ENCODE data around the gene MVK.
A peak's percentile ranks its signal among the peaks of the same experiment; 100 is the strongest.

MVK gene

DNA sequence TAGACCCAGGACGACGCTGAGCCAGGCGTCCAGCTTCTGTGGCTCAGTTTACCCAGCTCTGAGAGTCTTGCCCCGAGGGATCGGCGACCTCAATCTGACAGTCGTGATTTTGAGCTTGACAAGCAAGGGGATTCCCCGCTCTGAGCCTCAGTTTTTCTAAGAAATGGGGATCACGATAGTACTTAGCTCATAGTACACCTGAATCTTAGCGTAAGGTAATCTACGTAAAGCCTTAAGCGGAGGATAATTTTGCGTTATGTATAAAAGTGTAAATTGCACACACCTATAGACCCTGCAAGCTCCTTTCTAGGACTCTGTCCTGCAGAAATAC, 285 bp downstream of the MVK start:
- H3K4me3 ChIP-seq (ENCODE audit: insufficient read depth, low read length, poor library complexity, severe bottlenecking) = peak overlapping the region; percentile 67
- peak overlapping the region; percentile 71 for H3K4me2 ChIP-seq (ENCODE audit: low read depth, low read length, poor library complexity, severe bottlenecking)
- H2AFZ ChIP-seq (ENCODE audit: low read depth, low read length, severe bottlenecking) = peak overlapping the region; percentile 60
- H3K9ac ChIP-seq (ENCODE audit: low read length) = peak overlapping the region; percentile 72
- no peaks in the 10 kb centered on the region for H4K20me1 ChIP-seq (ENCODE audit: low read depth, low read length)
- TF ChIP-seq EZH2phosphoT487 (conservative IDR thresholded peaks at IDR 0.05; ENCODE audit: low read length) = no peak
- no peaks in the 10 kb centered on the region for H3K27me3 ChIP-seq (ENCODE audit: low read length)
- H3F3A ChIP-seq (ENCODE audit: insufficient read depth) = no peaks in the 10 kb centered on the region
- peak overlapping the region; percentile 50 for H3K27ac ChIP-seq (ENCODE audit: low read depth, low read length)
- H3K36me3 ChIP-seq (ENCODE audit: low read length) = peaks cover 11% of the 10 kb centered on the region; the same call in 1 of the 2 replicates
- no peaks in the 10 kb centered on the region for H3K9me2 ChIP-seq (replicated peaks; ENCODE audit: insufficient read depth, low read length)
- no peaks in the 10 kb centered on the region for H3K9me3 ChIP-seq (ENCODE audit: insufficient read depth, low read length)
- peaks cover 21% of the 10 kb centered on the region for H3K79me2 ChIP-seq (ENCODE audit: insufficient read depth, low read length)

DNA sequence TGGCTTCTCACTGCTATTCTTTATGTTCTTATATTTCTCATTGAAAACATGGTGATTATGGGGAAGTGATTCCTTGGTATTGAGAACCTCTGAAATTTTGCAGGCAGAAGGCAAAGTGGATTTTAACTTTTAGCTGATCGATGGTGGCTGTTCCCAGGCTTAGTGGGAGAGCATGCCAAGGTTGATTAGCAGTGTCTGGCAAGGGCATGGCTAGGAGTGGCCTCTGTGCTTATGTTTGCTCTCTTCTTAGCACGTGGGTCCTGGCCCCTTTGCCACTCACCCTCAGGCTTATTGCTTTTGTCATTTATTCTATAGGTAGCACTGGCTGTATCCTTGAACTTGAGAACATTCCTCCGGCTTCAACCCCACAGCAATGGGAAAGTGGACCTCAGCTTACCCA, 2.1 kb downstream of the MVK start:
- Histone ChIP-seq H3K36me3 (ENCODE audit: low read length) (peaks cover 11% of the 10 kb centered on the region; the same call in 1 of the 2 replicates), H3K4me2 (ENCODE audit: low read depth, low read length, poor library complexity, severe bottlenecking) (no peak overlapping the region), H3K4me3 (ENCODE audit: insufficient read depth, low read length, poor library complexity, severe bottlenecking) (no peak overlapping the region)

DNA sequence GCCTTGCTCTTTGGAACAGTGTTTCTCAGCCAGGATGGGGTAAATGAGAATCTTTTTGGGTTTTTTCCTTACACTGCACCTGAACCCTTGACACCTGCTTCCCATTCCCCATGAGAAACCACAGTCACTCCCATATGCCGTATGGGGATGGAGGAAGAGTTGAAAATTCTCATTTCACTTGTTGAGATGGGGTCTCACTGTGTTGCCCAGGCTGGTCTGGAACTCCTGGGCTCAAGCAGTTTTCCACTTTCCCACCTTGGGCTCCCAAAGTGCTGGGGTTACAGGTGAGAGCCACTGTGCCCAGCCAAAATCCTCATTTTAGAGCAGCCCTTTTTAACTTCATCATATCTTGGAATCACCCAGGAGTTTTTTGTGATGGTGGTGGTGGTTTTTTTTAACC, 3.7 kb downstream of the MVK start:
- no peak overlapping the region for H3K4me2 ChIP-seq (ENCODE audit: low read depth, low read length, poor library complexity, severe bottlenecking)
- peaks cover 21% of the 10 kb centered on the region for H3K79me2 ChIP-seq (ENCODE audit: insufficient read depth, low read length)
- no peaks in the 10 kb centered on the region for H3K9me3 ChIP-seq (ENCODE audit: insufficient read depth, low read length)
- H4K20me1 ChIP-seq (ENCODE audit: low read depth, low read length) = no peaks in the 10 kb centered on the region
- H3F3A ChIP-seq (ENCODE audit: insufficient read depth) = no peaks in the 10 kb centered on the region
- H3K27ac ChIP-seq (ENCODE audit: low read depth, low read length) = no peak overlapping the region
- no peaks in the 10 kb centered on the region for H3K27me3 ChIP-seq (ENCODE audit: low read length)
- peaks cover 11% of the 10 kb centered on the region; the same call in 1 of the 2 replicates for H3K36me3 ChIP-seq (ENCODE audit: low read length)
- no peak overlapping the region for H3K4me3 ChIP-seq (ENCODE audit: insufficient read depth, low read length, poor library complexity, severe bottlenecking)
- H2AFZ ChIP-seq (ENCODE audit: low read depth, low read length, severe bottlenecking) = no peak overlapping the region
- H3K9ac ChIP-seq (ENCODE audit: low read length) = no peak overlapping the region
- H3K9me2 ChIP-seq (replicated peaks; ENCODE audit: insufficient read depth, low read length) = no peaks in the 10 kb centered on the region
- no peak for TF ChIP-seq EZH2phosphoT487 (conservative IDR thresholded peaks at IDR 0.05; ENCODE audit: low read length)
- TF ChIP-seq, protein P1, sequence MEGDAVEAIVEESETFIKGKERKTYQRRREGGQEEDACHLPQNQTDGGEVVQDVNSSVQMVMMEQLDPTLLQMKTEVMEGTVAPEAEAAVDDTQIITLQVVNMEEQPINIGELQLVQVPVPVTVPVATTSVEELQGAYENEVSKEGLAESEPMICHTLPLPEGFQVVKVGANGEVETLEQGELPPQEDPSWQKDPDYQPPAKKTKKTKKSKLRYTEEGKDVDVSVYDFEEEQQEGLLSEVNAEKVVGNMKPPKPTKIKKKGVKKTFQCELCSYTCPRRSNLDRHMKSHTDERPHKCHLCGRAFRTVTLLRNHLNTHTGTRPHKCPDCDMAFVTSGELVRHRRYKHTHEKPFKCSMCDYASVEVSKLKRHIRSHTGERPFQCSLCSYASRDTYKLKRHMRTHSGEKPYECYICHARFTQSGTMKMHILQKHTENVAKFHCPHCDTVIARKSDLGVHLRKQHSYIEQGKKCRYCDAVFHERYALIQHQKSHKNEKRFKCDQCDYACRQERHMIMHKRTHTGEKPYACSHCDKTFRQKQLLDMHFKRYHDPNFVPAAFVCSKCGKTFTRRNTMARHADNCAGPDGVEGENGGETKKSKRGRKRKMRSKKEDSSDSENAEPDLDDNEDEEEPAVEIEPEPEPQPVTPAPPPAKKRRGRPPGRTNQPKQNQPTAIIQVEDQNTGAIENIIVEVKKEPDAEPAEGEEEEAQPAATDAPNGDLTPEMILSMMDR (IDR thresholded peaks at IDR 0.05; ENCODE audit: insufficient read depth, low read length, poor library complexity, severe bottlenecking) = no peak

More for the DNA sequence above, 2.1 kb downstream of the MVK start:
- Histone ChIP-seq H3K79me2 (ENCODE audit: insufficient read depth, low read length) (peaks cover 21% of the 10 kb centered on the region), H3K27me3 (ENCODE audit: low read length) (no peaks in the 10 kb centered on the region), H3F3A (ENCODE audit: insufficient read depth) (no peaks in the 10 kb centered on the region), H4K20me1 (ENCODE audit: low read depth, low read length) (no peaks in the 10 kb centered on the region), H3K9me3 (ENCODE audit: insufficient read depth, low read length) (no peaks in the 10 kb centered on the region), H3K27ac (ENCODE audit: low read depth, low read length) (no peak overlapping the region), H2AFZ (ENCODE audit: low read depth, low read length, severe bottlenecking) (no peak overlapping the region), H3K9me2 (replicated peaks; ENCODE audit: insufficient read depth, low read length) (no peaks in the 10 kb centered on the region), H3K9ac (ENCODE audit: low read length) (no peak overlapping the region)
- TF ChIP-seq, protein P1 (IDR thresholded peaks at IDR 0.05; ENCODE audit: insufficient read depth, low read length, poor library complexity, severe bottlenecking) = no peak
- no peak for TF ChIP-seq EZH2phosphoT487 (conservative IDR thresholded peaks at IDR 0.05; ENCODE audit: low read length)

DNA sequence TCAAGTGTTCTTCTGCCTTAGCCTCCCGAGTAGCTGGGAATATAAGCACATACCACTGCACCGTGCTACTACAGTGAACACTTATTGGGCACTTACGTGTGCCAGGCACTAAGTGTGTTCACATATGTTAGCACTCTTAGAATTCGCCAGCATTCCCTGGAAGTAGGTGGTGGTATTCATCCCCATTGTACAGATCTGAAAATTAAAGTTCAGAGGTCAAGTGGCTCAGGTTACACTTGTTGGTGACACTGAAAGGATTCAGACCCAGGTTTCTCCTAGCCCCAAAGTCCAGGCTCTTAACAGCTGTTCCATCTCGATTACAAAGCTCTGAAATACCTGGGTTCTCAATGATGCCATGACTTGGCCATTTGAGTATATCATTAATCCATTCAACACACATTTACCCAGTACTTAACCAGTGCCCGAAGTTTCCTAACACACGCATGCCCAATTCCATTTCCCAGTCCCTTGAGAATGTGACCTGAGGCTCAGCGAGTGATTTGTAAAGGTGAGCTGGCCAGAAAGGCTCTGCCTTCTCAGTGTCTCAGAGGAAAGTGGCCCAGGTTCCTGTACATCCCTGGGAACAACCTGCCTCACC, 4.8 kb downstream of the MVK start:
- H2AFZ ChIP-seq (ENCODE audit: low read depth, low read length, severe bottlenecking) = no peak overlapping the region
- H3K4me3 ChIP-seq (ENCODE audit: insufficient read depth, low read length, poor library complexity, severe bottlenecking) = no peak overlapping the region
- H4K20me1 ChIP-seq (ENCODE audit: low read depth, low read length) = no peaks in the 10 kb centered on the region
- TF ChIP-seq, protein P1 (IDR thresholded peaks at IDR 0.05; ENCODE audit: insufficient read depth, low read length, poor library complexity, severe bottlenecking) = no peak
- no peak for TF ChIP-seq EZH2phosphoT487 (conservative IDR thresholded peaks at IDR 0.05; ENCODE audit: low read length)
- H3K4me2 ChIP-seq (ENCODE audit: low read depth, low read length, poor library complexity, severe bottlenecking) = no peak overlapping the region
- no peaks in the 10 kb centered on the region for H3K27me3 ChIP-seq (ENCODE audit: low read length)
- H3K9me2 ChIP-seq (replicated peaks; ENCODE audit: insufficient read depth, low read length) = no peaks in the 10 kb centered on the region
- H3K79me2 ChIP-seq (ENCODE audit: insufficient read depth, low read length) = peaks cover 14% of the 10 kb centered on the region
- no peak overlapping the region for H3K27ac ChIP-seq (ENCODE audit: low read depth, low read length)
- H3F3A ChIP-seq (ENCODE audit: insufficient read depth) = no peaks in the 10 kb centered on the region
- peaks cover 11% of the 10 kb centered on the region; the same call in 1 of the 2 replicates for H3K36me3 ChIP-seq (ENCODE audit: low read length)
- no peaks in the 10 kb centered on the region for H3K9me3 ChIP-seq (ENCODE audit: insufficient read depth, low read length)
- H3K9ac ChIP-seq (ENCODE audit: low read length) = no peak overlapping the region
